ENCODE data around the gene CACNA2D1.

- TF ChIP-seq, protein P1, sequence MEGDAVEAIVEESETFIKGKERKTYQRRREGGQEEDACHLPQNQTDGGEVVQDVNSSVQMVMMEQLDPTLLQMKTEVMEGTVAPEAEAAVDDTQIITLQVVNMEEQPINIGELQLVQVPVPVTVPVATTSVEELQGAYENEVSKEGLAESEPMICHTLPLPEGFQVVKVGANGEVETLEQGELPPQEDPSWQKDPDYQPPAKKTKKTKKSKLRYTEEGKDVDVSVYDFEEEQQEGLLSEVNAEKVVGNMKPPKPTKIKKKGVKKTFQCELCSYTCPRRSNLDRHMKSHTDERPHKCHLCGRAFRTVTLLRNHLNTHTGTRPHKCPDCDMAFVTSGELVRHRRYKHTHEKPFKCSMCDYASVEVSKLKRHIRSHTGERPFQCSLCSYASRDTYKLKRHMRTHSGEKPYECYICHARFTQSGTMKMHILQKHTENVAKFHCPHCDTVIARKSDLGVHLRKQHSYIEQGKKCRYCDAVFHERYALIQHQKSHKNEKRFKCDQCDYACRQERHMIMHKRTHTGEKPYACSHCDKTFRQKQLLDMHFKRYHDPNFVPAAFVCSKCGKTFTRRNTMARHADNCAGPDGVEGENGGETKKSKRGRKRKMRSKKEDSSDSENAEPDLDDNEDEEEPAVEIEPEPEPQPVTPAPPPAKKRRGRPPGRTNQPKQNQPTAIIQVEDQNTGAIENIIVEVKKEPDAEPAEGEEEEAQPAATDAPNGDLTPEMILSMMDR (IDR thresholded peaks at IDR 0.05; ENCODE audit: low read depth, low read length), result no peak
- TF ChIP-seq POLR2A (IDR thresholded peaks at IDR 0.05; ENCODE audit: extremely low read depth, insufficient read length) (no peak), MAX (IDR thresholded peaks at IDR 0.05; ENCODE audit: low read depth, low read length) (no peak), MYC (IDR thresholded peaks at IDR 0.05; ENCODE audit: low read depth, low read length) (no peak)
Measured at GRCh38 chr7:82416402-82416801, 27.2 kb downstream of the CACNA2D1 start.
